ENCODE data around the gene SLC26A1.
A peak's percentile ranks its signal among the peaks of the same experiment; 100 is the strongest.
"Not testable (repeated sequence)": the region's sequence is repeated elsewhere in the genome, so short reads cannot be mapped to it uniquely, and the experiment has no call there.

Gene SLC26A1

DNA sequence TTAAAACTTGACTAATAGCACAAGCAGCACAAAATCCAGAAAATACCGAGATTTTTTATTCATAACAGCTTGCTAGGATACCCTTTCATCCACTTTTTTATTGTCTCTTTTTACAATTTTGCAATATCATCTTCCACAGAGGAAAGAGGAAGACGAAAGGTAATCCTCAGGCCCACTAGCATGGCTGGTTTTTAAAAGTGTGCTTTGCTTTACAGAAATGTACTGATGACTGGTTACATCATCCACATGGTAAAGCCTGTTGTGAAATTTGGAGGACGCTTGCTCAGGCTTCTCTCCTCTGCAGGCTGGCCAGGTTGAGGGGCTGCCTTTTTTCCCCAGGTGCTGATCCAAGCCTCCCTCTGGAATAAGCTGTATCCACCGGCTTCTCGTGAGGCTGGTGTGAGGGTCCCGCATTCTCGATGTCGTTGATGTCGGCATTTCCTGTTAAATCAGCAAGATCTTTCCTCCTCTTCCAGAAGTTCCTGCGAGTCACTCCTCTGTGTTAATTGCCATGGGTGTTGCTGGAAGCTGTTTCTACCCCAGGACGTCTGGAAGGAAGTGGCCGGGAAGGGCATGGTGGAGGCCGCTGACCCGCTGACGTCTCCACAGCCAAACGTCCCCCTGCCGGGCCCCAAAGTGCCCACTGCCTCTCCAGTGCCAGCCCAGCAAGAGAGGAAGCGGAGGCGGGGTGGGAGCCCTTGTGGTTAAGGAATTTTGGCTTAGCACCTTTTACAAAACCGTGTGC lies 14.1 kb downstream of the SLC26A1 start:
- DNase-seq: no peak

DNA sequence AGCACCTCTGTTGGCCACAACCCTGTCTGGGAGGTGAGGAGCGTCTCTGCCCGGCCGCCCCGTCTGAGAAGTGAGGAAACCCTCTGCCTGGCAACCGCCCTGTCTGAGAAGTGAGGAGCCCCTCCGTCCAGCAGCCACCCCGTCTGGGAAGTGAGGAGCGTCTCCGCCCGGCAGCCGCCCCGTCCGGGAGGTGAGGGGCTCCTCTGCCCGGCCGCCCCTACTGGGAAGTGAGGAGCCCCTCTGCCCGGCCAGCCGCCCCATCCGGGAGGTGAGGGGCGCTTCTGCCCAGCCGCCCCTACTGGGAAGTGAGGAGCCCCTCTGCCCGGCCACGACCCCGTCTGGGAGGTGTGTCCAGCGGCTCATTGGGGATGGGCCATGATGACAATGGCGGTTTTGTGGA lies 17.2 kb downstream of the SLC26A1 start:
- not testable (repeated sequence) for DNase-seq

DNA sequence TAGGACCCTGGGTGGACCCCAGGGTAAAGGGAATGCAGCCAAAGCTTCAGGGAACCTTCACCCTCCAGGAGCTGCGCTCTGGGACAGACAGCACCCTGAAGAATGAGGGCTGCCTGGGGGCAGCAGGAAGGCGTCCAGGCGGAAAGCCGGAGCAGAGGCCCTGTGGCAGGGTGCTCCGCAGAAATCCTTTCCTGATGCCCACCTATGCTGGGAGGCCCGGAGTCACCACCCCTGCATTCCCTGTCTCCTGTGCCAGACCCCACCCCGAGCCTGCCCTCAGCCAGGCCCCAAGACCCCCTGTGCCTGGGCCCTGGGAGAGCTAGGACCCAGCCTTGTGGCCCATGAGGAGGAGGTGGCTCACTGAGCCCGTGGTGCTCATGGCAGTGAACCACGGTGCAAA lies 18.5 kb downstream of the SLC26A1 start:
- DNase-seq: no peak

DNA sequence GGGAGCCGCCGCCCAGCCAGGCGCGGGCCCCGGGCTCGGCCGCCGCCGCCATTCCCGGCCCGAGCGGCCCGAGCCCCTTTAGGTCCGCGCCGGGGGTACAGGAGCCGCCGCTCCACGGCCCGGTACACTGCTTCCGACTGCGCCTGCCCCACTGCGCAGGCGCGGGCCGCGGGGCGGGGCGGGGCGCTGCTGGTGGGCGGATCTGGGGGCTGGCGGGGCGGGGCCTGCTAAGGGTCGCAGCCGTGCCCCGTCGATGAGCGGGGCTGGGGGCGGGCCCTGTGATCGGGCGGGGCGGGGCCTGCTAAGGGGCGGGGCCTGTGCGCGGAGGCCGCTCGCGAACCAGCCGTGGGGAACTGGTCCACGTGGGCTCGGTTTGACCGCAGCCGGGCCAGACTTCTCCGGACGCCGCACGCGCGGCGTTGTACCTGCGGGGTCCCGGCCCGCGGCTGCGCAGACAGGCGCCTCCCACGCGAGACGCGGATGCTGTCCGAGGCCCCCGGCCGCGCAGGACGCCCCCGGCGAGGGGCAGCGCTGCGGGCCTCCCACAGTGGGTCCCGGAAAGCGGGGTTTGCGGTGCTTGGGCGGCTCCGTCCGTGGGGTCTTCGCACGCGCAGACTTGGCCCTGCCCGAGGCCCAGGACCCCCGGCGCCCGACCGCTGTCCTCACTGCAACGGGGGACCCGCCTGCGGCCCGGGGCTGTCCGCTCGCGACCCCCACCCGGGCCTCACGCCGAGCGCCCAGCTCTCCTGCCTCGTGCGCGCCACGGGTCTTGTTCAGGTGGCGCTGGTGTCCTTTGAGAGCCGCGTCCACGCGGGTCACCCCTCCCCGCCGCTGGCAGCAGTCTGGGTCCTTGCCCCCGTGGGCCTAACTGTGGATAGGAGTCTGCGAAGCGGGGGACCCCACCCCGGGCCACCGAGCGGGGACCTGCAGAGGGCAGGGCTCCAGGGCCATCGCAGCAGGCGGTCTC lies 19.5 kb downstream of the SLC26A1 start, which contains the start of gene DGKQ:
Gene DGKQ, minus strand, starts transcription at position 139 of the 967 bp plus-strand sequence. Its CDS starts 87 bp downstream, at position 52.
- peak; percentile 89 for DNase-seq

DNA sequence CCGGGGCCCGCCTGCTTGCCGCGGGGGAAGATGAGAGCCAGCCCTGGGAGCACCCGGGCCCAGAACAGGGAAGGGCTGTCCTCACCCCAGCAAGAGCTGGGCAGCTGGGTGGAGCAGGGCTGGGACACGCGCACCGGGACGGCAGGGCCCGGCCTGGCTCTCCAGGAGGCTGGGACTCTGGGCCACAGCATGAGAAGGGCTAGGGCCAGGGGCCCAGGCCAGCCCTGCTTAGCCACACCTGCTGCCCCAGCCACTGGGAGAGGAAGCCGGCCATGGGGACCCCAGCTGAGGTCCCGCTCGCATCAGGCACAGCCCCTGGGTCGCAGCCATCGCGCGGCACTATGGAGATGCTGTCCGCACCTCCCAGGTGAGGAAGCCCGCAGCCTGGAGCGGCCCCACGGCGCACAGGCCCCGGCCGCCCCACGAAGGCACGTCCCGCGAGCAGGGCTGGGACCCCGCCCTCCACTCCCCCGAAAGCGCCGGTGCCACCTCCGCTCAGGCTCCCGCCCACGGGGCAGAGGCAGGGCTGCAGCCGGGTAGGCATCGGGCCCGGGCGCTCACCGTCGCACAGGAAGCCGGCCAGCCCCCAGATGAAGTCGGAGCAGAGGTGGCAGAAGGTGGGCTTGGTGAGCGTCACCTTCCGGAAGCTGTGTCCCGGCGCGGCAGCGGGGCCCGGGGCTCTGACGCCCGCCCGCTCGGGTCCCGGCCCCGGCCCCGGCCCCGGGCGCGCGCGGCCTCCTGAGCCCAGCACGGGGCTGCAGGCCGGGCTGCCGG lies 20.4 kb downstream of the SLC26A1 start:
- peak; percentile 55 for DNase-seq

DNA sequence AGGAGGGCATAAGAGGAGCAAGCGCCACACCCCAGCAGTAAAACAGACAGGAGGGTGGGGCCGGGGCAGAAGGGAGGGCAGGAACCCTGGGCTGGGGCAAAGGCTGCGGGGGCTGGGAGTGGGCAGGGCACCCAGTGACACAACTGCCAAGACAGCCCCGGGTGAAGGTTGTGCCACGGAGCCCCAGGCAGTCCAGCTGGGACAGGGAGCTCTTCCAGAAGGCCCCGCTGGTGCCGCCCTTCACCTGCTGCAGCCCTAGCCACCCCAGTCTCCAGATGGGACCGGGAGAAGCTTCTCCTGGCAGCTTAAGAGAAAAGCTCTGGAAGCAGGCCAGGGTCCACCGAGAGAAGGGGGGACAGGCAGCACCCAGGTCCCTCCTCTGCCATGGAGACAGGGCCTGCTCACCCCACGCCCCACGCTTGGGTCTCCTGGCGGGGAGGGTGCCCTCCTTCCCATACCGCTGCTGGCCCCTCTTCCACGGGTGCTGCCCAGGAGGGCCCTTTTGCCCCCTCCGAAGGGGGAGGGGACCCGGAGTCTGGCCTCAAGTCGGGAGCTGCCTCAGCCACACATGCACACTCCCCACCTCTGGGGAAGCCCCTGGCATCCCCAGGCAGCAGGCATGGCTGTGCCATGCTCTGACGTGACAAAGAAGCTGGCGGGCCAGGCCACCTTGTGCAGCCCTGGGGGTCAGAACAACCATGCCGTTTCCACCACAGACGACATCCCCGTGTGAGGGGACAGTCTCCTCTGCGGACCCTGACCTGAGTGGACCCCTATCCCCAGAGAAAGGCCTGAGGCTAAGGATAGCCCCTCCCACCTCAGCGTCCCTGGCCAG lies 21.3 kb downstream of the SLC26A1 start:
- no peak for DNase-seq

DNA sequence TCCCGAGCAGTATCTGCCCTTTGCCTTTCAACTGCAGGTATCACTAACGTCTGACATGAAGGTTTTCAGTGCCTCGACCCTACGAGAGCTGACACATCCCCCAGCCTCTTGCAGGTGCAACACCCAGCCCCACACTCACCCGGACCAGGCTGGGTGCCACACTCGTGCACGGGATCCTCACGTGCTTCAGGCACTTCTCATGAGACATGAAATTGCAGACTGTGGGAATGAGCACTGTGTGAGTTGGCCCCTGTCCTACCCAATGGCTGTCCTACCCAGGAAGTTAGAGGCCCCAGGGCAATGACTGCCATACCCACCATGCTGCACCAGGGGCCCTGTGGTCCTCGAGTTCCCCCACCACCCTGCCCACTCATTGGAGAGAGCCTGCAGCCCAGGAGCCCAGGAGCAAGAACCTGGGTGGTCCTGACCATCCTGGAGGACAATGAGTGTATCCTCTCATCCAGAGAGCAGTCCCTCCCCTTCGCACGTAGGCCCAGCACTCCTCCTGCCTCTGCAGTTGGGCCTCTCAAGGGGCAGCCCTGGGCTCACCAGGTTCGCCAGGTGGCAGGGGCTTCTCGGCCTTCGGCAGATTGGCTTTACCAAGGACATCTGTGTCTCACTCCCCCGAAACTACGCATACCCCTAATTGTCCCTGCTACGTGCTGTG lies 22.2 kb downstream of the SLC26A1 start:
- no peak for DNase-seq

DNA sequence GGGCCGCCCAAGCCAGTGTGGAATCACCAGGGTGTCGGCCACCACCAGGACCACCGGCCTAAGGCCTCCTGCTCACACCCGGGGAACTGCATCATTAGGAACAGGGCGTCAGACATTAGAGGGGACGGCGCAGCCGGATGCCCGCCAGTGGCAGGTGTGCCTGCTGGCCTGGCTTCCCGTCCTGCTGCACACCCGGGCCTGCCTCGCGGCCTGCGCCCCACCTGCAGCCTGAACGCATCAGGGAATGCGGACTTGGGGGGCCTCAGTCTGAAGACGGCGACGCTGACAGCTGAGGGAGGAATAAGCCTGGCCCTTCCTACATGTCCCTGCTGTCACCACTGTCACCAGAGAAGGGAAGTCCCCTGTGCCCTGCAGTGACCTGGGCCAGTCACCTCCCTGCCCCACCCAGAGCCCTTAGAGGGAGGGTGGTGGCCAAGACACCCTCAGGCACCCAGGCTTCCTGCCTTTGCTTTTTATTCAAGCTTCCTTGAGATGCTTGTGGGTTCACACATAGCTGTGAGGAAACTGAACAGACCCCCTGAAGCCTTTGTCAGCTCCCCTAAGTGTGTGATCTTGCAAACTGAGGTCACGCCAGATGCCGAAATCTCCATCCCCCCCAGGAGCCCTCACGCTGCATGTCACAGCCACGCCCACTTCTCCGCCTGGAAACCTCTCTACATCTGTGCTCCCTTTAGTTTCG lies 23.0 kb downstream of the SLC26A1 start:
- peak; percentile 75 for DNase-seq

DNA sequence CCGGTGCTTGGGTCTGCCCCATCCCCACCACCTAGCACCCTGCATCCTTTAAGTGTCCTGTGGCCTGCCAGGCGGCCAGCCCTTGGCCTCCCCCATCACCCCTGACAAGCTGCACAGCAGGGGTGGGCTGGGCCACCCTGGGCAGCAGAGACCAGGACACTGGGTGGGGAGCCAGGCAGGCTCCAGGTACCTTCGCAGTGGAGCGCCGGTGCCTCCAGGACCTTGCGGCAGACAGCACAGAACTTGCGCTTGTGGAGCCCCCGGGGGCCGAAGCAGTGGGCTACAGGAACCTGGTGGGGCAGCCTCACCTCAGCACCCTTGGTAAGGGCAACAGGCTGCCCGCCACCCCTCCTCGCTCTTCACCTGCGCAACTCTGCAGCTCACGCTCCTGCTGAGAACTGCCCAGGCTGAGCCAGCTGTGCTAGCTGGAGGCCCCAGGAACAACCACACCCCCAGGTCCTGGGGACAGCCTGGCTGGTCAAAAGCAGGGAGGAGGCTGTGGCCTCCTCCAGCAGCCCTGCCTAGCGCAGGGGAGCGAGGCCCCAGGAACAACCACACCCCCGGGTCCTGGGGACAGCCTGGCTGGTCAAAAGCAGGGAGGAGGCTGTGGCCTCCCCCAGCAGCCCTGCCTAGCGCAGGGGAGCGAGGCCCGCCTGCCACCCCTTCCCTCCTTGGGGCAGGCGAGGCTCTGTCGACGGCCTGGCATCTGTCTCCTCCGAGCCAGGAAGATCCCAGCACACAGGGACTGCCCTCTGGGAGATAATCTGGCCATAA lies 24.4 kb downstream of the SLC26A1 start:
- no peak for DNase-seq

DNA sequence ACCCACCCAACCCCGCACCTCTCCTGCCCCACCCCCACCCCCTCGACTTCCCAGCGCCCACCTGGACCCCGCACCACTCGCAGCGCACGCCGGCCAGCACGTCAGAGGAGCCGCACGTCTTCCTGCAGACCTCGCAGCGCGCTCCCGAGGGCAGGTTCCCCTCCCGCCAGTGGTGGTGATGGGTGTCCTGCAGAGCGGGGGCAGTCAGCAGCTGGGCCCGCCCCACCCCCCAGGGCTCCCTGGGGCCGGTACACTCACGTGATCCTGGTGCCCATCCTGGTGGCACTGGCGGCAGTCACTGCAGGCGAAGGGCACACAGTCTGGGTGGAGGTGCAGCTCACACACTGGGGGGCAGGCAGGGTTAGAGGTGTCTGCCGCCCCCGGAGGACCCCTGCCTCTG lies 25.0 kb downstream of the SLC26A1 start:
- no peak for DNase-seq

DNA sequence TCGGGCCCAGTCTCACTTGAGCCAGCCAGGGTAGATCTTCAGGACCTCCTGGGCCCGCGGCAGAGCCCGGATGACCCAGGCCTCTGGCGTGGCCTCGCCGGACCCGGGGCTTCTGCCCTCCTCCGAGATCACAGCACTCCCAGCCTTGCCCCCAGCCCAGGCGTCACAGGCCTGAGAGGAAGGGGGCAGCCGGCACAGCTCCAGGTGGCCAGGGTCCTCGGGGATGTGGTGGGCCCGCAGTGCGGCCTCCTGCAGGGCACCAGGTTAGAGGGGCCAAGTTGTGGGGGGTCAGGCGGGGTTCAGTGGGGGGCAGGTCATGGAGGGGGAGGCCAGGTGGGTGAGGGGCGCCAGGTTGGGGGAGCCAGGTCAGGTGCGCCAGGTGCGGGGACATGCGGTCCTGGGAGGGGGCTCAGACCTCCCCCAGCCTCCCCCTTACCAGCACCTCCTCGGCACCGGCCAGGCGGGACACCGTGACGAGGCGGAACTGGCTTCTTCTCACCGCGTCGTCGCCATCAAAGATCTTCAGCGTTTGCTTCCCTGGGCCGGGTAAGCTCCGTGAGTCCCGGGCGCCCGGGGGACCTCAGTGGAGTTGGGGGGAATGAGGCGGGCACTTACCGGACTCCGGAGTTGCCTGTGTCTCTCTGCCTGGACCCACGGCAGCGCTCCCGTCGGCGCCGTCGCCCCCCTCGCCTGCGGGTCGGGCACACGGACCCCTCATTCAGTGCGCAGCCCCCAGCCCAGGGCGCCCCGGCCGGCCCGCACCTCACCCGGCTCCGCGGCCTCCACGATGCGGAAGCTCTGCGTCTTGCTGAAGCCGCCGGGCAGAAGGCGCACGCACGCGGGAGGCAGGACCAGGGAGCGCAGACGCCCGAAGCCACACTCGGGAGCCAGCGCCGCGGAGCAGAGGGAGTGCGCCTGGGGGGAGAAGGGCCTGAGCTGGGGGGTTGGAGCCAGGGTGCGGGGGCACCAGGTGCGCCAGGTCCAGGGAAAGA lies 25.8 kb downstream of the SLC26A1 start:
- DNase-seq: no peak

DNA sequence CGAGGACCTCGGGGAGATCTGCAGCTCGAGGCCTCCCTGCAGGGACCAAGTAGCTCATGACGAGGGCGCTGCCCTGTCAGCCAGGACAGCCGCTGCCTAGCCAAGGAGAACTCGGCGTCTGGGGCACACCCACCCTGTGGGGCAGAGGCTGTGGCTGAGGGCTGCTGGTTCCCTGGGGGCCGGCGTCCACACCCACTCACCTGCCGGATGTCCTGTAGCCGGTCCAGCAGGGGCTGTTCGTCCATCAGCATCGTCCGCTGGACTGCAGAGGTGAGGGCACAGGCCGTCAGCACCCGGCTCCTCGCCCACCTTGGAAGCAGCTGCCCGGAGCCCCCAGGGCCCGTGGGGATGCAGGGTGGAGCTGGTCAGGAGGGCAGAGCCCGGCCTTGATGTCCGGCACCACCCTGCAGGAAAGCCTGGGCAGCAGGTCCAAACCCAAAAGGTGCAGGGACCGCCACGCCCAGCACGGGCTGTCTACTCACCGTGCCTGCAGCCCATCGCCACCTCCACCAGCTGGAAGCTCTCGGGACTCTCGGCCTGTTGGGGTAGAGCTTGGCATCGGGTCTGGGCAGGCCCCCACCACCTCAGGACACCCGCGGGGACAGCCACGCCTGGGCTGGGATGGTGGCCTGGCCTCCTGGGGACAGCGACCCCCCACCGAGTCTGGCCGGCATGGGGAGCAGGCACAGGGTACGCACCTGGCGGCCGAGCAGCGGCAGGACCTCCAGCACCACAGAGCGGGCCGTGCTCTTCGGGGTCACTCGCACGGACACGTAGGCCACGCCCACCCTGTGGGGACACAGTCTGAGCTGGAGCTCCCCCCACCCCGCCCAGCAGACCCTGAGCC lies 26.7 kb downstream of the SLC26A1 start:
- no peak for DNase-seq

DNA sequence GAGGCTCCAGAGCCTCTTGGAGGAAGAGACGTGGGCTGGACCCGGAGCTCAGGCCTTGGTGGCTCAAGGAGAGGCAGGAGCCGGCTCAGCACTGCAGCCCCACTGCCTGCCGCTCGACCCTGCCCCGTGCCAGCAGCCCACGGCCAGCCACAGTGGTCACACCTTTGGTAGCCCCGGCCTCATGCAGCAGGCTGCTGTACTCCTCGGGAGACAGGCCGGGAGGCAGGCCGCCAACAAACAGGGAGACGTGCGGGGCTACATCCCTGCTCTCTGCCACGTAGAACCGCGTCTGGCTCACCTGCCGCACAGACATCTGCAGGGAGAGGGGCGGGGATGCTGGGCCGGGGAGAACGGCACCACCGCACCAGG lies 27.5 kb downstream of the SLC26A1 start:
- DNase-seq: no peak

DNA sequence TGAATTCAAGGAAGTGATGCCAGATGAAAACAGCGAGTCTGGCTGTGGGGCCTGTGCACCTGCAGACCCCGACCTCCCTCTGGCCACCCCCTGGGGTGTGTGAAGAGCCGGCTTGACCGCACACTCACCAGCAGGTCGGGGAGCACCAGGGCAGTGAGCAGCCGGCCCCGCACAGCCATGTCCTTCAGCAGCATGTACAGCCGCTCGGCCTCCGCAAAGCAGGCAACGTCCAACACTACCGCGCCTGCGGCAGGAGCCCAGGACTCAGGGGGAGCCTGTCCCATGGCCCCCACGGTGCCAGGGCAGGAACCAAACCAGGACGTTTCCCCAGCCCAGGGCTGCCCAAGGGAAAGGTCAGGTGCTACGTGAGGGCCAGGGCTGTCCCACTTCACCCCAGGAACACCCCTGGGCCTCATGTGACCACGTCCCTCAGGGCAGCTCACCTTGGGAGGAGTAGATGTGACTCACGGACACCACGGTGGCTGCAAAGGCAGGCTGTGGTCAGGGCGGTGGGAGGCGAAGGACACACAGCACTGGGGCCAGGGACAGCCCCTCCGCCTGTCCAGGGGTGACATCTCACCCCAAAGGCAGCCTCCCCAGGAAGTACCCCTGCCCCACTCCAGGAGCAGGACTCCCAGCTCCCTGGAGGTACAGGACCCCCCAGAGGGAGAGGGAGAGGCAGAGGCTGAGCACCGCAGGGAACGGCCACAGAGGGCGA lies 28.0 kb downstream of the SLC26A1 start:
- DNase-seq: no peak

DNA sequence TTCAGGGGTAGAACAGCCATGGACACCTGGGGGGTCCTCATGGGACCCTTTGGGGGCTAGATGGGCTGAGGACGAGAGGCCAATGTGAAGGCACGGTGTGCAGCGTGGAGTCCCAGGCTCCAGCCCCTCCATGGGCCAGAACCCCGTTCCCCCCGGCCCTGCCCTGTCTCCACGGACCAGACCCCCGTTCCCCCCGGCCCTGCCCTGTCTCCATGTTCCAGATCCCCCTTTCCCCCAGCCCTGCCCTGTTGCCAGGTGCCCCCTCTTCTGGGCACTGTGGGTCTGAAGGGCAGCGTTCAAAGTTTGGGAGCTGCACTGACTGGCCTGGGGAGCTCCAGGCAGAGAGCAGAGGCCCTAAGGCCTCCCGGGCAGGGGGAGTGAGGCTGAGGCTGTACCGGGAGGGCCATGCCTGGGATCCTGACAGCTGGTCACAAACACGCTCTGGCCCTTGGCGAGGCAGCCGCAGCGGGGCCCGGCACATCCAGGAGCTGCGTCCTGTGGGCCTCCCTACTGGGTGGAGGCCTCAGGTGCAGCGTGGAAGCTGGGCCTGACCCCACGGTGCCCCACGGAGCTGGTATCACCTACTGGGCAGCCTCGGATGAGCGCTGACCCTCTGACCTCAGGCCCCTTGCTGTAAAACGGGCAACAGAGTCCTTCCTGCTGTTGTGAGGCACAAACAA lies 28.7 kb downstream of the SLC26A1 start:
- no peak for DNase-seq
